HG03060 (cell line): ENCODE measurements around the gene SMTN.
"Not testable (repeated sequence)": the region's sequence is repeated elsewhere in the genome, so short reads cannot be mapped to it uniquely, and the experiment has no call there.

Experiments
- ATAC-seq: cut with Tn5 transposase; IDR thresholded peaks from one replicate; pipeline ENCODE4 v1.9.1; 2021; ENCODE audit warnings: low read depth, moderate number of reproducible peaks; ENCODE audit not compliant: unreplicated experiment

The SMTN gene

GRCh38 chr22:31069691-31070314, 11.3 kb upstream of the SMTN start:
- ATAC-seq: not testable (repeated sequence)

- ATAC-seq: not testable (repeated sequence)
These were observed 8.0 kb upstream of the SMTN start for GRCh38 chr22:31073125-31073524.

GRCh38 chr22:31073545-31074145, 7.5 kb upstream of the SMTN start:
- ATAC-seq: not testable (repeated sequence)

GRCh38 chr22:31075961-31076360, 5.2 kb upstream of the SMTN start:
- no peak for ATAC-seq

GRCh38 chr22:31077681-31078080, 3.4 kb upstream of the SMTN start:
- ATAC-seq: no peak

GRCh38 chr22:31078389-31078788, 2.7 kb upstream of the SMTN start:
- ATAC-seq: not testable (repeated sequence)

GRCh38 chr22:31079095-31079642, 1.9 kb upstream of the SMTN start:
- ATAC-seq: no peak

- ATAC-seq: no peak
These were observed 812 bp upstream of the SMTN start for GRCh38 chr22:31080164-31080847.

- no peak for ATAC-seq
These were observed 966 bp downstream of the SMTN start for GRCh38 chr22:31081963-31082605.

- ATAC-seq: no peak
These were observed 1.7 kb downstream of the SMTN start for GRCh38 chr22:31082606-31083376.

- no peak for ATAC-seq
These were observed 2.3 kb downstream of the SMTN start for GRCh38 chr22:31083377-31083768.

- no peak for ATAC-seq
These were observed 3.0 kb downstream of the SMTN start for GRCh38 chr22:31083923-31084810.

- ATAC-seq: no peak
These were observed 3.8 kb downstream of the SMTN start for GRCh38 chr22:31084811-31085492.

GRCh38 chr22:31085493-31085824, 4.3 kb downstream of the SMTN start:
- ATAC-seq: no peak

- no peak for ATAC-seq
These were observed 4.8 kb downstream of the SMTN start for GRCh38 chr22:31085928-31086327.

GRCh38 chr22:31086703-31087330, 5.7 kb downstream of the SMTN start:
- ATAC-seq: no peak

GRCh38 chr22:31087744-31088215, 6.7 kb downstream of the SMTN start:
- ATAC-seq: no peak

- no peak for ATAC-seq
These were observed 7.3 kb downstream of the SMTN start for GRCh38 chr22:31088233-31088986.
